Measurements from ENCODE around the gene FAF1.
"Not testable (repeated sequence)": the region's sequence is repeated elsewhere in the genome, so short reads cannot be mapped to it uniquely, and the experiment has no call there.

FAF1 gene

GRCh38 chr1:50959913-50960844 lies at the start of gene FAF1:
Gene FAF1, minus strand, starts transcription at chr1:50960267. Its CDS starts 456 bp downstream, at chr1:50959811.
- DNase-seq, result peak; percentile 94 to 97 (median 96)

- DNase-seq, result no peak
Measured at GRCh38 chr1:51009381-51009780, 49.3 kb upstream of the FAF1 start.

GRCh38 chr1:51005549-51005948 lies 45.5 kb upstream of the FAF1 start:
- not testable (repeated sequence) for DNase-seq

- DNase-seq, result peak in 3 of 6 experiments; percentile 9 to 48 (median 13)
Measured at GRCh38 chr1:51002516-51002915, 42.4 kb upstream of the FAF1 start.

GRCh38 chr1:51000651-51001050 lies 40.6 kb upstream of the FAF1 start:
- DNase-seq, result no peak

GRCh38 chr1:51000160-51000559 lies 40.1 kb upstream of the FAF1 start:
- no peak for DNase-seq

- DNase-seq, result not testable (repeated sequence)
Measured at GRCh38 chr1:50999375-50999774, 39.3 kb upstream of the FAF1 start.

- DNase-seq, result no peak
Measured at GRCh38 chr1:50996083-50996482, 36.0 kb upstream of the FAF1 start.

- DNase-seq, result no peak
Measured at GRCh38 chr1:50995651-50996050, 35.6 kb upstream of the FAF1 start.

GRCh38 chr1:50994997-50995396 lies 34.9 kb upstream of the FAF1 start:
- DNase-seq, result no peak

GRCh38 chr1:50993645-50994044 lies 33.6 kb upstream of the FAF1 start:
- no peak for DNase-seq

- DNase-seq, result no peak
Measured at GRCh38 chr1:50992532-50993318, 32.7 kb upstream of the FAF1 start.

GRCh38 chr1:50989694-50990093 lies 29.6 kb upstream of the FAF1 start:
- no peak for DNase-seq

GRCh38 chr1:50986653-50987052 lies 26.6 kb upstream of the FAF1 start:
- DNase-seq, result no peak

- no peak for DNase-seq
Measured at GRCh38 chr1:50985094-50985493, 25.0 kb upstream of the FAF1 start.

GRCh38 chr1:50983219-50983802 lies 23.2 kb upstream of the FAF1 start:
- DNase-seq, result no peak

- DNase-seq, result no peak
Measured at GRCh38 chr1:50982611-50983010, 22.5 kb upstream of the FAF1 start.

- DNase-seq, result no peak
Measured at GRCh38 chr1:50981741-50982140, 21.7 kb upstream of the FAF1 start.

GRCh38 chr1:50980505-50980904 lies 20.4 kb upstream of the FAF1 start:
- DNase-seq, result no peak

GRCh38 chr1:50979937-50980336 lies 19.9 kb upstream of the FAF1 start:
- DNase-seq, result no peak

- peak in 3 of 6 experiments; percentile 12 to 38 (median 19) for DNase-seq
Measured at GRCh38 chr1:50978852-50979781, 19.1 kb upstream of the FAF1 start.

Data from stimulated activated naive CD4-positive, alpha-beta T cell (primary cell).